GM10248 (cell line): ENCODE measurements around the gene DISC1.
A peak's percentile ranks its signal among the peaks of the same experiment; 100 is the strongest.
"Not testable (repeated sequence)": the region's sequence is repeated elsewhere in the genome, so short reads cannot be mapped to it uniquely, and the experiment has no call there.

Experiments used
- CTCF ChIA-PET: fragments of 300-600 bp; sonication (Branson Sonifier 250); formaldehyde crosslinking; extraction: SDS; loops from one replicate; lab custom pipeline; 2021; ENCODE audit warnings: antibody characterized with exemption; lab: Yijun Ruan, JAX
- POLR2A ChIA-PET: fragments of 350-650 bp; sonication (Branson Sonifier 250); formaldehyde crosslinking; extraction: SDS; loops from one replicate; lab custom pipeline; 2020; ENCODE audit warnings: antibody characterized with exemption; lab: Yijun Ruan, JAX
- DNase-seq: peaks from one replicate; pipeline ENCODE4 v3.0.0; 2012; ENCODE audit errors: extremely low spot score
- TF ChIP-seq, protein P1 (sequence below): IDR thresholded peaks from 2 replicates; pipeline ENCODE4 v1.5.1; 2012; ENCODE audit warnings: mild to moderate bottlenecking, low read depth; ENCODE audit errors: extremely low read depth, missing control alignments, control extremely low read depth

DISC1 gene

DNA sequence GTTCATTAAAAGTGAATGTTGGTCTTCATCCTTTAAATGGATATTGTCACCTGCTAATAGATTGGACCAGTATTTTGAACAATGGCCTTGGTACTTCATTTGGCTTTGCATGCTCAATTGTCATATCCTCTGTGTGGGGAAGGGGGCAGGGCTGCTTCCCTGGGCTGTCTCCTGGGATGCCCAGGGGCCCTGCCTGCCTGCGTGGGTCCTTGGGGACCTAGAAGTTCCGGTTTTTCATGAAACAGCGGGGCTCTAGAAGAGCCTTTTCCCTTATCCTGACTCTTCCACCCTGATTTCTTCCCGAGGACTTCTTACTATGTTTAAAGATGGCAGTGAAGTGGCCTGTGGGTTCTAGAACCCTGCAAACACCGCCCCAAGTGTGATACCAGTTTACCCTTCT is 97.5 kb downstream of the DISC1 start:
- TF ChIP-seq, protein P1, sequence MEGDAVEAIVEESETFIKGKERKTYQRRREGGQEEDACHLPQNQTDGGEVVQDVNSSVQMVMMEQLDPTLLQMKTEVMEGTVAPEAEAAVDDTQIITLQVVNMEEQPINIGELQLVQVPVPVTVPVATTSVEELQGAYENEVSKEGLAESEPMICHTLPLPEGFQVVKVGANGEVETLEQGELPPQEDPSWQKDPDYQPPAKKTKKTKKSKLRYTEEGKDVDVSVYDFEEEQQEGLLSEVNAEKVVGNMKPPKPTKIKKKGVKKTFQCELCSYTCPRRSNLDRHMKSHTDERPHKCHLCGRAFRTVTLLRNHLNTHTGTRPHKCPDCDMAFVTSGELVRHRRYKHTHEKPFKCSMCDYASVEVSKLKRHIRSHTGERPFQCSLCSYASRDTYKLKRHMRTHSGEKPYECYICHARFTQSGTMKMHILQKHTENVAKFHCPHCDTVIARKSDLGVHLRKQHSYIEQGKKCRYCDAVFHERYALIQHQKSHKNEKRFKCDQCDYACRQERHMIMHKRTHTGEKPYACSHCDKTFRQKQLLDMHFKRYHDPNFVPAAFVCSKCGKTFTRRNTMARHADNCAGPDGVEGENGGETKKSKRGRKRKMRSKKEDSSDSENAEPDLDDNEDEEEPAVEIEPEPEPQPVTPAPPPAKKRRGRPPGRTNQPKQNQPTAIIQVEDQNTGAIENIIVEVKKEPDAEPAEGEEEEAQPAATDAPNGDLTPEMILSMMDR: no peak
- ChIA-PET POLR2A (no interaction called here), CTCF (no interaction called here)
- DNase-seq: no peak

DNA sequence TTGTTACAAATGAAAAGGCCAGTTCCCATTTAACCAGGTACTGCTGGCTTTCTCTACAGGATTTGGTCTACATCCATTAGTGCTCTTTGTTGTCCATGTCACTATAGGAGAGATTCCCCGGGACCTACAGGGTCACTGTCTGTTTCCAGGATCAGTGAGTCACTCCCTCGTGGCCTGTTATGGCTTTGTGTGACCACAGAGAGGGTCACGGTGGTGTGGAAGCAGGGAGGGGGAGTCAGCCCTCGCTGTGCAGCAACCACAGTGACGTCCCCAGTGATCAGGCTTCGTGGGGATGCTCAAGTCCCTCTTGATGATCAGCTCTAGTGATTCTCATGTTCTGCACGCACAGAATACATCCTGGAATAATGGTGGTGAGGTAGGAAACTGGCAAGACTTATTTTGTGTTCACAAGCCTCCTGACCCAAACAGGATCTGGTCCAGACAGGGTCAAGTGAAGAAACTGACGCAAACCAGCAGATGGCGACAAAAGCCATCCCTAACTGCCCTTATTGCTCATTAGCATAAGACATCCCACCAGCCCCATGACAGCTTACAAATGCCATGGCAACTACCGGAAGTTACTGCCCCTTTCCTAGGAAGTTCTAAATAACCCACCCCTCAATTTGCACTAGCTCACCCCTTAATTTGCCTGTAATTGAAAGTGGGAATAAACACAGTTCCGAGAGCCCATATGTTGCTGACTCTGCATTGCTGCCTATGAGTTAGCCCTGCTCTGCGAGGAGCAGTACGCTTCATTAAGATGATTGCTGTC is 98.5 kb downstream of the DISC1 start:
- TF ChIP-seq, protein P1: peak; percentile 38
- ChIA-PET CTCF (interaction anchor here (0.9 to 1.5 kb wide), 3 partner anchors 8 to 31 kb away, joined by 3 to 4 read pairs (median 3); no protein-coding TSS in a partner anchor), POLR2A (no interaction called here)
- DNase-seq: peak; percentile 18

DNA sequence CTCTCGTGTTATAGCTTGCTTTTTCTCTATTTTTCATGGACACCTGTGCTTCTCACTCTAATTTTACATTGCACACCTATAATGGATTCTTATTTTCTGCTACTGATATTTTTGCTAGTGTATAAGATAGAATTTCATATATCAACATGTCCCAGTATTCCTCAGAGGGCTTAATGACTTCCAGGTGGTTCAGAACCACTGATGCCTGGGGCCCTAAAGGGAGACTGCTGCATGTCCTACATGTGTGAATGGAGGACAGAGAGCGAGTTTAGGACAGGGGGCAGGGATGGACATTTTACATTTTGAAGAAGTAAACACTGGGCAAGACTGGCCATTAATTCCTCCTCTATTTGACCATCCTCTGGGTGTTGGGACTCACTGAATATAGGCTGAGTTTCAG is 100.6 kb downstream of the DISC1 start:
- CTCF ChIA-PET: interaction anchor here (1.7 kb wide), 1 partner anchor 9 kb away, joined by 4 read pairs; no protein-coding TSS in a partner anchor
- TF ChIP-seq, protein P1: no peak
- POLR2A ChIA-PET: no interaction called here
- DNase-seq: no peak

DNA sequence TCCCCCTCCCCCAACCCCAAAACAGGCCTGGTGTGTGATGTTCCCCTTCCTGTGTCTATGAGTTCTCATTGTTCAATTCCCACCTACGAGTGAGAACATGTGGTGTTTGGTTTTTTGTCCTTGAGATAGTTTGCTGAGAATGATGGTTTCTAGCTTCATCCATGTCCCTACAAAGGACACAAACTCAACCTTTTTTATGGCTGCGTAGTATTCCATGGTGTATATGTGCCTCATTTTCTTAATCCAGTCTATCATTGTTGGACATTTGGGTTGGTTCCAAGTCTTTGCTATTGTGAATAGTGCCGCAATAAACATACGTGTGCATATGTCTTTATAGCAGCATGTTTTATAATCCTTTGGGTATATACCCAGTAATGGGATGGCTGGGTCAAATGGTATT is 102.4 kb downstream of the DISC1 start:
- CTCF ChIA-PET, POLR2A ChIA-PET, DNase-seq: not testable (repeated sequence)

DNA sequence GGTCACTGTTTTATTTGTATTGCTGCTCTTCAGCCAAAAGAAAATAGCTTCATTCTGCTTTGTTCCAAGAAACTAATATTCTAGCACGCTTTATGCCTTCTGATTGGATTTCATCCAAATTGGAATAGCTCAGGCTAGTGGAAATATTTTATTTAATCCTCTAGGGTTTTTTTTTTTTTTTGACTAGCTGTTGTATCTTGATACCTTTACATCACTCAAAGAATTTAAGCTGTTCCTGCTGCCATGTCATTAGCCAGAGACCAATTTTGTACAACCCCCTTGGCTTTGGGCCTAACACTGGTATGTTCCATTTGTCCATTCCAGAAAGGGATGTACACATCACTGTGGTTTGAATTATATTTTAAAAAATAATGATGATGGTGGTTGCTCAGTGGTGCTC is 103.0 kb downstream of the DISC1 start:
- no peak for DNase-seq
- ChIA-PET POLR2A (no interaction called here), CTCF (no interaction called here)
- TF ChIP-seq, protein P1: no peak

DNA sequence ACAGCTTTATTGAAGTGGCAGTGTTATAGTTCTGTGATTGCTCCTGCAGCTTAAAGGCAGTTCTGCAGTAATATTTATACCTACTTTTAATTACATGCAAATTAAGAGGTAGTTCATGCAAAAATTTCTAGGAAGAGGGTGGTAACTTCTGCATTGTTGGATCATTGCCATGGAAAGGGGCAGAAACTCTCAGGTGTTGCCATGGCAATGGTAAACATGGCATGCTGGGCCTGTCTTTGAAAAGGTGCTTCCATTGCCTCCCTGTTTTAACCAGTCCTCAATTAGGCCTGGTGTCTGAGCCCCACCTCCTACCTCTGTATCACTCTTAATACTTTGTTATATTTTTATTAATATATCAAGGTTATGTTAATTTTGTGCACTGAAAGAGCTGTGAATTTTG is 104.7 kb downstream of the DISC1 start:
- TF ChIP-seq, protein P1: no peak
- CTCF ChIA-PET: interaction anchor here (1.0 to 1.5 kb wide), 4 partner anchors 8 to 136 kb away, joined by 3 to 4 read pairs (median 3); no protein-coding TSS in a partner anchor
- no peak for DNase-seq
- POLR2A ChIA-PET: no interaction called here

DNA sequence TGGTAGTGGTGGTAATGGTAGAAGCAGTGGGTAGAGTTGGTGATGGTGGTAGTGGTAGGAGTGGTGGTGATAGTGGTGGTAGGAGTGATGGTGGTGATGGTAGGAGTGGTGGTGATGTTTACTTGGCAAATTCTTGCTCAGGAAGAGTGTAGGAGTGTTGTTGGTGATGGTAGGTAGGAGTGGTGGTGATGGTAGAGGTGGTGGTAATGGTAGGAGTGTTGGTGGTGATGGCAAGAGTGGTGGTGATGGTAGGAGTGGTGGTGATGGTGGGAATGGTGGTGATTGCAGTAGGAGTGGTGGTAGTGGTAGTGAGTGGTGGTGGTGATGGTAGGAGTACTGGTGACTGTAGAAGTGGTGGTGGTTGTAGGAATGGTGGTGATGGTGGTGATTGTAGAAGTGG is 106.5 kb downstream of the DISC1 start:
- ChIA-PET POLR2A (no interaction called here), CTCF (no interaction called here)
- TF ChIP-seq, protein P1: no peak

More for the DNA sequence above, 106.5 kb downstream of the DISC1 start:
- DNase-seq: no peak
